HEK293T (cell line): ENCODE data around the gene STPG1.

ENCODE experiments used
- ARNT ChIP-seq: fragments of 450-650 bp; IDR thresholded peaks from 2 replicates; pipeline ENCODE4 v1.6.1; 2017; ENCODE audit warnings: mild to moderate bottlenecking
- SUZ12 ChIP-seq: fragments of 450-650 bp; IDR thresholded peaks from 2 replicates; pipeline ENCODE4 v1.6.1; 2016; ENCODE audit warnings: mild to moderate bottlenecking

- no peak for TF ChIP-seq SUZ12
- TF ChIP-seq ARNT: no peak
Observed at GRCh38 chr1:24403806-24404205, 9.8 kb downstream of the STPG1 start.
